ENCODE results near the gene GLIS2.

DNA sequence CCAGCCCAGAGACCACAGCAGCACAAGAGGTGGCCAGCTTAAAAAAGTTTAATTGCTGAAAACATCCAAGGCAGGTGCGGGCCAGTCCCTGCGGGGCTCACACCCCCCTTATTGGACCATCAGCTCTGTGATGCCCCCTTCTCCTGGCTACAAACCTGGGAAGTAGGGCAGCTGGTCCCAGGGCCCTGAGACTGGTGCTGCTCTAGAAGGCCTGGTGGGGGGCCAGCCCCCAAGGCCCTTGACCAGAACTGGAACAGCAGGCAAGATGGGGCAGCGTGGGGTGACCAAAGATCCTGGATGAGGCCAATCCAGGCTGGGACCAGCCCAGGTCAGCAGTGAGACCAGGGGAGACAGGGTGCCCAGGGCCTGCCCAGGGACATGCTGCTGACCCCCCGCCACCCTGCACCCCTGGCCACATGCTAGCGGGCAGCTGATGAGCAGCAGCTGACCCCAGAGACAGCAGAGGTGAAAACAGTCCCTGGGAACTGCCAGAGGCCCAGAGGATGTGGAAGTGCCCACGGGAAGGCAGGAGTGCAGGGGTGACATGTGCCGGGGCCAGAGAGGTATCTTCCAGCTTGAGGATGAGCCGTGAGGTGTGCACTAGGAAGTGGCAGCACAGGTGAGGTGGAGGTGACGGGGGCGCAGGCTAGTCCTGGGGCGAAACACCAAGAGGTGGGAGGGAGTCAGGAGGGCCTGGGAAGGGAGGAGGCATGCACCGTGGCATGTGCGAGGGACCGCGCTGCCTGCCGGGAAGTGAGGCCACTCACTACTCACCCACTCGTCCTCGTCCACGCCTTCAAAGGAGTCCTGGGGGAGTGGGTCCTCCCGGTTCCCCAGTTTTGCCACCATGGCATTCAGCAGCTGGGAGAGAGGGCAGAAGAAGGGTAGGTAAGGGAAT is 38.9 kb downstream of the GLIS2 start:
- TF ChIP-seq POLR2A (IDR thresholded peaks at IDR 0.05; ENCODE audit: low read depth, low read length) (no peak), TAF1 (IDR thresholded peaks at IDR 0.05; ENCODE audit: borderline replicate concordance, low read depth, low read length) (no peak), POLR2AphosphoS5 (IDR thresholded peaks at IDR 0.05; ENCODE audit: low read depth, low read length) (no peak)

Measured in GM12892 (cell line).